GM18909 (cell line): ENCODE data around the gene MYO7B.
A peak's percentile ranks its signal among the peaks of the same experiment; 100 is the strongest.

ENCODE experiments used
- ATAC-seq: cut with Tn5 transposase; IDR thresholded peaks from one replicate; pipeline ENCODE4 v1.9.1; 2021; ENCODE audit warnings: mild to moderate bottlenecking; ENCODE audit not compliant: unreplicated experiment, poor library complexity

MYO7B gene

DNA sequence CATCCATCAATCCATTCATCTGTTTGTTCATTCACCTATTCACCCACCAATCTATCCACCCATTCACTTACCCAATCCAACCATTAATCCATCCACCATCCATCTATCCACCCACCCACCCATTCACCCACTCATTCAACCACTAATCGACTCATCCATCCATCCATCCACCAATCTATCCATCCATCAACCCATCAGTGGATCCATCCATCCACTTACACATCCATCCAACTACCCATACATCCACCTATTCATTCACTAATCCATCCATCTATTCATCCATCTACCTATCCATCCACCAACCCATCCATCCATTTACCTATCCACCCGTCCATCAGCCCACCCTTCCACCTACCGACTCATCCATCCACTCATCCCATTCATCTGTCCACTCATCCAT, 11.3 kb downstream of the MYO7B start:
- no peak for ATAC-seq

DNA sequence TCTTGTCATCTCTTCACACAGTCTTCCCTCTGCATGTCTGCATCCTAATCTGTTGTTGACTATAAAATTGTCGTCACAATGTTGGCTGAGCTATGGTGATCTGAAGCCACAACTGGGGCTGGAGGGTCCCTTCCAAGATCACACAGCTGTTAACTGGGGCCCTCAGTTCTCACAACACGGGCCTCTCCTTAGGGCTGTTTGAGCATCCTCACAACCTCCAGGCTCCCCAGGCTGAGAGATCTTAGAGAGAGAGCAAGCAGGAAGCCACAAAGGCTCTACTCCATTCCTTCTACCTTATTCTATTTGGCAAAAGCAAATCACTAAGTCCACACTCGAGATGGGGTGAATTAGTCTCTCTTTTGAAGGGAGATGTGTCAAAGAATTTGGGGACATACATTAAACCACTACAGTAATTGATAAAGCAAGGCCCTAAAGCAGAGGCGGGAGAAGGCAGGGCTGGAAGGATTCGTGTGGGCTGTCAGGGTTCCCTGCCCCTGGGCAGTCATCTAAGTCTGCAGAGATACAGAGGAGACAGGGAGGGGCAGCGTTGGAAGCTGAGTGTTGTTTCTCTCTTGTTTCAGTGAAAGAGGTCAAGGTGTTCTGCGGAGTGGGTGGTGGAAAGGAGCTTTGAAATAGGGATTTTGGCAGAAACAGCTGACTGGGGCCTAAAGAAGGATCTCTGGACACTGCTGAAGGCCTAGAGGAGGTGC, 15.9 kb downstream of the MYO7B start:
- no peak for ATAC-seq

DNA sequence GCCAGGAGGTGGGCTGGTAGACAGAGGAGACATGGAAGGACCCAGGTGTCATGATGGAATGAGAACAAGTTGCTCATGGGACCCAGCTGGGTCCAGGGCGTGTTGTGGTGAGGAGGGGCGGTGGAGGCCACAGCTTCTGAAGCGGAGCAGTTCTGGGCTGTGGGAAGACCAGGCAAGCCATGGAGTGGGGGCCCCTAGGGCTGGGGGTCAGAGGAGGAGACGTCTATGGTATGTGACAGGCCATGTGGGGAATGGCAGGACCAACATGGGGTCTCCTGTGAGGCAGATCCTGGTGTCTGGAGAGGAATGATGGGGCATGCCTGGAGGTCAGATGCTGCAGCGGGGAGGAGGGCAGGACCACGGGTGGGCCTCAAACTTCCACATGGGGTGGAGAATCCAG, 16.9 kb downstream of the MYO7B start:
- ATAC-seq = no peak

DNA sequence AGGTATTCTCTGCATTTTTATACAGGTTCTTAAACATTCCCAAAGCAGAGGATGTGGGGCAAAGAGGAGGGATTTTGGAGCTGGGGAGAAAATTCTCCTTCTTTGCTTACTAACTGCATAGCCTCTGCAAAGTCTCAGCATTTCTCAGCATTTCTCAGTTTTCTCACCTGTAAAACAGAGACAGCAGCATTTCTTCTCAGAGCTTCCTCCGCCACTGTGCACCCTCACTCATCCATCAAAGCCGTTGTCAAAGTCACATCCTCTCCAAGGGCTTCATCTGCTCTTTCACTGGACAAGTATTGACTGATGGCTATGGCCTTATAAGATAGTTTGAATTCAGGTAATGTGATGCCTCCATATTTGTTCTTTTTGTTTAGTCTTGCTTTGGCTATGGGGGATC, 17.4 kb downstream of the MYO7B start:
- ATAC-seq = no peak

DNA sequence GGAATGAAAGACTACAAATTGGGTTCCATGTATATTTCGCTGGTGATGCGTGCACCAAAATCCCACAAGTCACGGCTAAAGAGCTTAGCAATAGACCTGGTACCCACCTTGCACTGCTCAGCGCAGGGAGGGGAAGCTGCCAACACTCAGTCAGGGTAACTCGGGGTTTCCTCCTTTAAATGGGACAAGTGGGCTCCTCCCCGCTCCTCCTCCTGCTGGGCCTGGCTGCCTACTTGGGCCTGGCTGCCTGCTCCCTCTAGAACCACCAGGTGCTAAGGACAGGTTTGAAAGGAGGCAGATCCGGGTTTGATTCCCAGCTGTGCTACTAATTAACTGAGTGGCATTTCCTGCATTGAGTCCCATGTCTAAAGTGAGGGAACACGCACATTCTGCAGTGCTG, 23.4 kb downstream of the MYO7B start:
- ATAC-seq = no peak

DNA sequence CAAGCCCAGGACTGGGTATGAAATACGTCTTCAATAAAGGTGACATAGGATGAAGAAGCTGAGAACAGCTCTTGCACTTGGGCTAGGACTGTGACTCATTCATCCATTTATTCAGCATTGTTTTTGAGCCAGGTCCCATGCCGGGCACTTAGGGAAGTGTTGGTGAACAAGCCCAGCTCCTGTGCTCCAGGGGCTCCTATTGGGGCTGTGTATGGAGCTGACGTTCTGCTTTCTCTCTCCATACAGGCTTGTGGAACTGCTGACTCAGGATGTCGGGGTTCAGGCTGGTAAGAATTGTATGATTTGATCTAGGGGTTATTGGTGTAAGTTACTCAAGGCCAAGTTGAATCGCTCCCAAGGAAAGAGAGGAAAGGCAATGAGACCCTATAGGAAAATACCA, 24.0 kb downstream of the MYO7B start:
- ATAC-seq = no peak

DNA sequence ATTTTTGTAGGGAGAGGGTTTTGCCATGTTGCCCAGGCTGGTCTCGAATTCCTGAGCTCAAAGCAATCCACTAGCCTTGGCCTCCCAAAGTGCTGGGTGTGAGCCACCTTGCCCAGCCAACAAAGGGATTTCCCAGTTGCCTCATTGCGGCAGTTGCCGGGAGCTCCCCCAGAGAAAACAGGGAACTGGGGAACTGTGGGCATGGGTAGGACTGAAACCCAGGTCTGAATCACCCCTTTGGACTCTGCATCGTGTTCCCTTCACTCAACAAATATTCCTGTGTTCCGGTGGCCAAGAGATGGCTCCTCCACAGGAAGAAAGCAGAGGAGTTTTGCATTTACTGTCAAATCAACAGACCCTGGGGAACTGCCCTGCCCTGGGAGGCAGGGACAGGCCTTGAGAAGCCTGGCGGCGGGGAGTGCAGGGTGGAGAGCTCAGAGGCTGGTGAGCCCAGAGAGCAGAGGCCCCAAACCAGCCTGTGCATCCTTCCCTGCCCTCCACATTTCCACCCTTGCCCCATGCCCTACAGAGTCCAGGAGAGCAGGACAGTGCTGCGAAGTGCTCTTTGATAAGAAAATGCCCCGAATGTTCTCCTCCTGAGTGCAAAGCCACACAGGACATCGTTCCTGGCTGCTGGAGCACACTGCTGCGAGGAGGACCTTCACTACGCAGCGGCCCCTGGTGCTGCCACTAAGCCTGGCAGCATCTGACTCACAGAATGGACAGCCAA, 24.9 kb downstream of the MYO7B start:
- ATAC-seq = no peak

DNA sequence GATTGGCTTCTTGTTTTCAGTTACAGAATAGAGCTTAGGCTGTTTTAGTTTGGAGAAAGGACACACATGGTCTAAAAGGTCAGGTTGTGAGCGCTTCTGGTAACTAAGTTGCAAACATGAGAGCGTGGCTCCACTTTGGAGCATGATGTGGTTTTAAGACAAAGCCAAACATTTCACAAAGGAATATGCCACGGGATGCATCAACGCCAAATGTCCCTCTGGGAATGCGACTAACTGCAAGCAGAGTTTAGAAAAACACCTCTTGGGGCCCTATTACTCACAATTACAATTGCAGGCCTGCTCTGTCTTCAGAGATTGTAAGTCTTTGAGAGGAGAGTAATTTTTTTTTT, 25.4 kb downstream of the MYO7B start:
- ATAC-seq = no peak

DNA sequence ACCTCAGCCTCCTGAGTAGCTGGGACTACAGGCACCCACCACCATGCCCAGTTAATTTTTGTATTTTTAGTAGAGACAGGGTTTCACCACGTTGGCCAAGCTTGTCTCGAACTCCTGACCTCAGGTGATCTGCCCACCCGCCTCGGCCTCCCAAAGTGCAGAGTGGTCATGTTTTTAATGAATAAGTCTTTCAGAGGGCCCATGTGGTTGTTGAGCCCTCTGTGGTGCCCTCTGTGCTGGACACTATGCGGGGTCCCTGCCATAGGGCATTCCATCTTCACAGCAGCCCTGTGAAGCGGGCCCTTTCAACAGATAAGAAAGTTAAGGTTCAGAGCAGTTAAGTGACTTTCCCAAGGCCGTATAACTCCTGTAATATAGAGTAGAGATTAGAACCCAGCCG, 25.9 kb downstream of the MYO7B start:
- no peak for ATAC-seq

DNA sequence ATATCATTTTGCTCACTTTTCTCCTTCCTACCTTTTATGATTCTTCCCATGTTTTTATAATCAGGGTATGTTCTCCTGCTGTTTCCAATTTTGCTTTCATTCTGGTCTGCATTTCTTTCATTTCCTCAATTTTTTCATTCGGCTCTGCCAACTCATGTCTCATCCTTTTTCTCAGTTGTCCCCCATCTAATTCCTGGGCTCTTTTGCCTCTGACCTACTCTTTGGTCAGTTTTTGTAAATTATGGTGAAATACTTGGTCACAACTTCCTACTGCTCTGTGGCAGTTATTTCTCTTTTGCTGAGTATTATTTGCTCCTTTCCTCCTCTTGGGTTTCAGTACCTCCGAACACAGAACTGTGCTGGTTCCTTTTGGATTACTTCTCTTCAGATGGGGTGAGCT, 27.5 kb downstream of the MYO7B start:
- no peak for ATAC-seq

DNA sequence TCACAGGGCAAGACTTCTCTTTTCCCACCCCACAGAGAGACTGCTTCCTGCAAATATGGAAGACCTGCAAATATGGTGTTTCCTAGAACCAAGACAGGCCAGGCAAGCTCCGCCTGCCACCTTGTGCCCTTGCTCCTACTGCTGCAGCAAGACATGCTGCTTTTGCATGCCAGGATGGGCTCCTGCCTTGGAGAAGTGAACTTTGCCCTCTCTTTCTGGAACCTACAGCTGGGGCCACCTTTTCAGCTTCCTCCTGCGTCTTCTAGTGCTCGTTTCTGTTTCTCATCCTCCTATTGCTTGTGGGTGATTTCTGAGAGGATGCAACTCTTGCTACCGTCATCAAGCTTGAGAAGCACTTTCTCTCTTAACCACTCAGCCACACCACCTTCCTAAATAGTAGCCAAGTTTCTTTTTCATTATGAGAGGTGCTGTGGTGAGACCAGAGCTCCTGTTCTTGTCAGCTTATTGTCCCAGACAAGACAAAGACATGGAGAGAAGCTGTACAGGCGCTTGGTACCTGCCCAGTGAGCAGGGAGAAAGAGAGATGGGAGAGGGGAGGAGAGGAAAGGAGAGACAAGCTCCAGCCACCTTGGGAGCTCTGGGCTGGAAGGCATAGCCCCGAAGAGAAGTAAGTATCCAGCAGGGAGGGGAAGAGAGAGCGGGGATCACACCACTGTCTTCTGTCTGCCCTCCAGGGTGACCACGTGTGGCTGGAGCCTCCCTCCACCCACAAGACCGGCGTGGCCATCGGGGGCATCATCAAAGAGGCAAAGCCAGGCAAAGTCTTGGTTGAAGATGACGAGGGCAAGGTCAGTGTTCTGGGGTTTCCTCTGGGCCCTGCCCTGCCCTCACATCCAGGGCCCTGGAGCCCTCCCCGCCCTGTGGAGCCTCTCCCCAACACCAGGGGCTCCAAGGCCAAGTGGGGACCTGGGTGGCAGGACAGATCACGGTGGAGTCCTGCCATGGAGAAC, 28.3 kb downstream of the MYO7B start:
- ATAC-seq = peak; percentile 99

DNA sequence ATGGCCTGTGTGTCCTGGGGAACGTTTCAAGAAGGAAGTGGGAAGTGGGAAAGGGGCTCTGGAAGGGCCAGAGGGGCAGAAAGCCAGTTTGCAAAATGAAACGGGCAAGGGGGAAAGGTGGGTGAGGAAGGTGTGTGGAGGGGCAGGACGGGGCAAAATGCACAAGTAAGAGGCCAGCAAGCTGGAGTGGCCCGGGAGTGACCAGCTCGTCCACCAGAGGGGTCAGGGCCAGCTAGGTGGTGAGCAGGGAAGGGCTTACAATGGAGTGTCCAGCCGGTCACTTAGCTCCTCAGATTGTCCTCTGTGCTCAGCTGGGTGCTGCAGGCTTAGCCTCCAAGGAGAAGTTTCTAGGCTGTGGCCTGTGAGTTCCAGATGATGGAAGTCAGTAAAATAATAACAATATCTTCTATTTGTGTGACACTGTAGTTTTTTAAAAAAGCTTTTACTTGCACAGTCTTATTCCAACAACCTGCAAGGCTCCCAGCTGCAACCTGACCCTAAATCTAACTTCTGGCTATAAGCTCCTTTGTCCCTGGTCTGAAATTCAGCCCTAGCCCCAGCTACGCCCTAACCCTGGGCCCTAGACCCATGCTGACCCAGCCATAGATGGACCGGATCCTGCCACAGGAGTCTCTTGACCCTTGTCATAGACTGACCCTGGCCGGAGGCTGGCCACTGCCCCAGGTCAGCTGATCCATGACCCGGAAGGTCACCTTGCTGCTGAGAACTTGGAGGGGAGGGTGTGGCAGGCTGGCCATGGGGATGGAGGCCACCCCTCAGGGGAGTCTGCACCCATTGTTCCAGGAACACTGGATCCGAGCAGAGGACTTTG, 29.2 kb downstream of the MYO7B start:
- no peak for ATAC-seq

DNA sequence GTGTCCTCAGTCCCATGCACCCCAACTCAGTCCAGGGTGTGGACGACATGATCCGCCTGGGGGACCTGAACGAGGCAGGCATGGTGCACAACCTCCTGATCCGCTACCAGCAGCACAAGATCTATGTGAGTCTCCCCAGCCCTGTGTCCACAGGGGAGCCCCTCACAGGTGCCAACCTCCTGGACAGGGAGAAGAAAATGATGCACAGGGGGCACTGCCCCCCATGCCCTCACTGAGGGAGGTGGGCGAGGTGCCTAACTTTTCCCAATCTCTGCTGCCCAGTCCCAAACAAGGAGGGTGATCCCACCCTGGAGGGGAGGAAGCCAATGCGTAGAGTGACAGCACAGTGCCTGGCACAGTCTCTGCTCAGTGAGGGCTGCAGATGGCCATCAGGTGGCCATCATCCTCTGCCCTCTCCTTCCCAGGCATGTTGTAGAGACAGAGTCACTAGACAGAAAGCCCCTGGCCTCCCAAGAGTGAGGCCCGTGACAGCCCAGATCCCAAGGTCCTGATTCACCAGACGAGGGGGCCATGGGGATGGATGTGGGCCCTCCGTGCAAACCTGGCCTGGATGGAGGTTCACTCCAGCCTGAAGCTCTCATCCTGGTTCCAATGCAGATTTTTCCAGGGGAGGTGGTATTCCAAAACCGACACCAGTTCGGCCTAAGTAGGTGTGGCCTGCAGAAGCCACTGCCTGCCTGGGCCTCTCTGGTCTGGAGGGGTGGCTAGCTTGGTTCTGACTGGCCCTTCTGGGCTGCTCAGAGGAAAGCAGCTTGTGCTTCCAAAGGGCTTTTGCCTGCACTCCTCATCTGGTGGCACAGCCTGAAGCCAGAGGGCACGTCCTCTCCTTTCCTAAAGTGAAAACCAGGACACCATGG, 30.0 kb downstream of the MYO7B start:
- ATAC-seq = no peak

DNA sequence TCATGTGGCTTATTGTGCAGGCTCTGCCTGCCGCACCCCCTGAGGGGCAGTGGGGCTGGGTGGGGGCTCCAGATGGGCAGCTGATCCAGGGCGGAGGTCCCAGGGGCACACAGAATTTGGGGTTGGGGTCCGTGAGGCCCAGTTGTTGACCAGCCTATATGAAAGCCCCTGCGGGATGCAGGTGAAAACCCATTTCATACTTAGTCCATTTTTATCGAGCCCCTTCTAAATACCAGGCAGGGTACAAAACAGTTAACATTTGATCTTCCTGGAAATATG, 30.6 kb downstream of the MYO7B start:
- no peak for ATAC-seq

DNA sequence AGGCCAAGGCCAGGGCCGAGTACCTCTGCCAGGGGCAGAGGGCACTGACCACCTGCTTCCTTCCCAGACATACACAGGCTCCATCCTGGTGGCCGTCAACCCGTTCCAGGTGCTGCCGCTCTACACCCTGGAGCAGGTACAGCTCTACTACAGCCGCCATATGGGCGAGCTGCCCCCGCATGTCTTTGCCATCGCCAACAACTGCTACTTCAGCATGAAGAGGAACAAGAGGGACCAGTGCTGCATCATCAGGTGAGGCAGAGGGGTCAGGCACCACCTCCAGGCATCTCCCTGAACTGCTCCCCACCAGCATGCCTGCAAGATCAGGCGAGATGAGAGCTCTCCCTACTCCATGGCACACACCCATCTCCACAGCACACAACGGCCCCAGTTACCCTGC, 31.1 kb downstream of the MYO7B start:
- no peak for ATAC-seq

DNA sequence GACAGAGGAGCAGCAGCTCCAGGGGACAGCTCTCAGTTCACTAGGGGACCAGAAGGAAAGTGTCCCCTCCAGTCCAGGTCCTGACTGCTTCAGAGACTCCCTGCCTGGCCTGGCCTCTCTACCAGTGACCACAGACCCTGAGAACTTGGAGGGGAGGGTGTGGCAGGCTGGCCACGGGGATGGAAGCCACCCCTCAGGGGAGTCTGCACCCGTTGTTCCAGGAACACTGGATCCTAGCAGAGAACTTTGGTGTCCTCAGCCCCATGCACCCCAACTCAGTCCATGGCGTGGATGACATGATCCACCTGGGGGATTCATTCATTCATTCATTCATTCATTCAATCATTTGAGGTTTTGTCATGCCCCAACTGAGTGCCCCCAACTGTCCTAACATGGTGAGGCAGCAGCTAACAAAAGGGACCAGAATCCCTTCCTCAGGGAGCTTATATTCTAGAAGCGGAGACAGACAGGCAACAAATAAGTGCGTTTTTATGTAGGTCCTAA, 31.9 kb downstream of the MYO7B start:
- ATAC-seq = no peak

DNA sequence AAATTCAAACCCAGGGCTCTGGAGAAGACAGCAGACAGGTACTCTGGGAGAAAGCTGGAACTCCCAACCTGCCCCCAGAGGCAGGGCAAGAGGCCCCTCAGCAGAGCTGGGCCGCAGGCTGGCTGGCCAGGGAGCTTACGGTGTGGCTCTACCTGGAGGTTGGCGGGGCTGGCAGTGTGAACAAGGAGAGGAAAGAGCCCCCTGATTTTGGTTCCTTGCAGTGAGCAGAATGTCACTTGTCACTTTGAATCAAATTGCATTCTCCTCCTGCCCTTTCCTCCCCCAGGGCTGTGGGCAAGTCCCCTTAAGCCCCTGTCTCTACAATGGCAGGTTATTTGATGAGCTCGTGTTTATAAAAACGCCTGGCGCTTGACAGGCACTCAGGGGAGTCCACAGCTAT, 32.6 kb downstream of the MYO7B start:
- no peak for ATAC-seq

DNA sequence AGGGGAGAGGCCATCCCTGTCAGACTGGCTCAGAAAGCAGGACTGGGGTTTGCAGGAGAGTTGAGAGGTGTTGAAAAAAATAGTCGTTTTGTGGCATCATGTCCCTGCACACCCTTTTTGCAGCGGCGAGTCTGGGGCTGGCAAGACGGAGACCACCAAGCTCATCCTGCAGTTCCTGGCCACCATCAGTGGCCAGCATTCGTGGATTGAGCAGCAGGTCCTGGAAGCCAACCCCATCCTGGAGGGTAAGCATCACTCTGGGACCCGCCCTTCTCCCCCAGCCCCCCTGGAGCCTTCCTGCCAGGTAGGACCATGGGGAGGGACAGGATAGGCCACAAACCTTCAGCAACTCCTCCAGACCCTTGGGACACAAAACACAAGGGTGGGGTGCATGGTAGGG, 34.2 kb downstream of the MYO7B start:
- no peak for ATAC-seq
